ENCODE measurements around the gene ASAP2.

Gene ASAP2

GRCh38 chr2:9440058-9440727, 233.6 kb downstream of the ASAP2 start:
- H3K9ac ChIP-seq (ENCODE audit: low read depth, low read length): no peak overlapping the region
- DNase-seq (no peak), ATAC-seq (ENCODE audit: insufficient read depth, low read depth) (no peak)
- H3K9me3 ChIP-seq (ENCODE audit: insufficient read depth, low read length, severe bottlenecking): no peaks in the 10 kb centered on the region
- no peak overlapping the region for H3K27ac ChIP-seq (ENCODE audit: low read length)
- no peaks in the 10 kb centered on the region for H3K79me2 ChIP-seq (ENCODE audit: insufficient read depth, low read length)
- TF ChIP-seq CTCF (IDR thresholded peaks at IDR 0.05; ENCODE audit: borderline replicate concordance, extremely low read depth, low read length, poor library complexity, severe bottlenecking) (no peak), EZH2 (IDR thresholded peaks at IDR 0.05; ENCODE audit: borderline replicate concordance, low read depth, low read length, severe bottlenecking) (no peak)
- H3K4me1 ChIP-seq (ENCODE audit: insufficient read depth, low read length): no peaks in the 10 kb centered on the region
- H3K4me3 ChIP-seq (ENCODE audit: low read depth in 1 of 2, low read length in 2 of 2): no peak overlapping the region
- H3K4me2 ChIP-seq (ENCODE audit: insufficient read depth, low read length): no peak overlapping the region
- no peaks in the 10 kb centered on the region for H3K27me3 ChIP-seq (ENCODE audit: insufficient read depth, low read length, poor library complexity)
- no peak overlapping the region for H2AFZ ChIP-seq (ENCODE audit: low read depth, low read length)
- H4K20me1 ChIP-seq (ENCODE audit: insufficient read depth, low read length): no peaks in the 10 kb centered on the region
- H3K36me3 ChIP-seq (ENCODE audit: insufficient read depth, low read length): peaks cover 82% of the 10 kb centered on the region

DNA sequence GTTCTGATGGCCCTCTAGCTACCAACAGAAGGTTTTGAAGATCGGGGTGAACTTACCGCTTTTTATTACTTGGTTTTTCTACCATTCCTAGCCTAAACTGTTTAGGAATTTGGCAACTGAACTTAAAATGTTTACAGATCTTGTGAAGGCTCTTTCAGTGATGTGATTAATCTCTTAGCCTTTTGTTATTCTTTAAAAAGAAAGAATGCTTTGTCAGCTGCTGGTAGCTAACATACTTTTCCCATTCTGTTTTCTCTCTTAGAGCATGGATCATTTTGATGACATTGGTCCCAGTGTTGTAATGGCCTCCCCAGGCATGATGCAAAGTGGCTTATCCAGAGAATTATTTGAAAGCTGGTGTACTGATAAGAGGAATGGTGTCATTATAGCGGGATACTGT, 234.9 kb downstream of the ASAP2 start:
- Histone ChIP-seq H4K20me1 (ENCODE audit: insufficient read depth, low read length) (no peaks in the 10 kb centered on the region), H3K9ac (ENCODE audit: low read depth, low read length) (no peak overlapping the region), H3K9me3 (ENCODE audit: insufficient read depth, low read length, severe bottlenecking) (no peaks in the 10 kb centered on the region), H3K27me3 (ENCODE audit: insufficient read depth, low read length, poor library complexity) (no peaks in the 10 kb centered on the region), H3K27ac (ENCODE audit: low read length) (no peak overlapping the region), H3K4me1 (ENCODE audit: insufficient read depth, low read length) (no peaks in the 10 kb centered on the region), H2AFZ (ENCODE audit: low read depth, low read length) (no peak overlapping the region), H3K36me3 (ENCODE audit: insufficient read depth, low read length) (peaks cover 81% of the 10 kb centered on the region), H3K4me3 (ENCODE audit: low read depth in 1 of 2, low read length in 2 of 2) (no peak overlapping the region), H3K79me2 (ENCODE audit: insufficient read depth, low read length) (no peaks in the 10 kb centered on the region), H3K4me2 (ENCODE audit: insufficient read depth, low read length) (no peak overlapping the region)
- no peak for ATAC-seq (ENCODE audit: insufficient read depth, low read depth)
- no peak for DNase-seq
- no peak for TF ChIP-seq EZH2 (IDR thresholded peaks at IDR 0.05; ENCODE audit: borderline replicate concordance, low read depth, low read length, severe bottlenecking)
- TF ChIP-seq CTCF (IDR thresholded peaks at IDR 0.05; ENCODE audit: borderline replicate concordance, extremely low read depth, low read length, poor library complexity, severe bottlenecking): no peak

DNA sequence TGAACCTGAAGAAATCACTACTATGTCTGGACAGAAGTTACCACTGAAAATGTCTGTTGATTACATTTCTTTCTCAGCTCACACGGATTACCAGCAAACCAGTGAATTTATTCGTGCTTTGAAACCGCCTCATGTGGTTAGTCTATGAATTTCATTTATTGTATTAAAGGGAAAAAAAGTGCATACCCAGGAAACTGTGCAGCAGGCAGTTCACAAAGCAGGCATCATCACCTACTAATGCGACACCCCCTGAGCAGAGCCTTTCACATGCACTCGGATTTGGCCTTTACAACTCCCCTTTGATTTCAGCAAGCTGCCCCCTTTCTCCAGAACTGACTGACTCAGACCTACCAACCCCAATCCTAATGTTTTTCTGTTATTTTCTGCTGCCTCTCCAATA, 236.9 kb downstream of the ASAP2 start:
- H3K36me3 ChIP-seq (ENCODE audit: insufficient read depth, low read length): peaks cover 82% of the 10 kb centered on the region
- H4K20me1 ChIP-seq (ENCODE audit: insufficient read depth, low read length): no peaks in the 10 kb centered on the region
- H3K79me2 ChIP-seq (ENCODE audit: insufficient read depth, low read length): no peaks in the 10 kb centered on the region
- no peak overlapping the region for H3K4me3 ChIP-seq (ENCODE audit: low read depth in 1 of 2, low read length in 2 of 2)
- TF ChIP-seq CTCF (IDR thresholded peaks at IDR 0.05; ENCODE audit: borderline replicate concordance, extremely low read depth, low read length, poor library complexity, severe bottlenecking): no peak
- no peak for TF ChIP-seq EZH2 (IDR thresholded peaks at IDR 0.05; ENCODE audit: borderline replicate concordance, low read depth, low read length, severe bottlenecking)
- H3K4me1 ChIP-seq (ENCODE audit: insufficient read depth, low read length): no peaks in the 10 kb centered on the region
- DNase-seq (no peak), ATAC-seq (ENCODE audit: insufficient read depth, low read depth) (no peak)
- no peak overlapping the region for H2AFZ ChIP-seq (ENCODE audit: low read depth, low read length)
- H3K9me3 ChIP-seq (ENCODE audit: insufficient read depth, low read length, severe bottlenecking): no peaks in the 10 kb centered on the region
- no peak overlapping the region for H3K9ac ChIP-seq (ENCODE audit: low read depth, low read length)
- no peak overlapping the region for H3K4me2 ChIP-seq (ENCODE audit: insufficient read depth, low read length)
- H3K27ac ChIP-seq (ENCODE audit: low read length): no peak overlapping the region
- H3K27me3 ChIP-seq (ENCODE audit: insufficient read depth, low read length, poor library complexity): no peaks in the 10 kb centered on the region
